HepG2 (cell line): ENCODE data around the gene P3R3URF. TPM values are rescaled to one million over a fixed set of nuclear protein-coding genes. Genes with fewer than 3 reads are reported as not detected.

Source experiments
- AHDC1 ChIP-seq: sonication (generic); formaldehyde crosslinking; IDR thresholded peaks from 2 replicates; pipeline ENCODE4 v1.5.1; 2020; ENCODE audit warnings: mild to moderate bottlenecking, missing genetic modification reagents, borderline replicate concordance
- ARNT2 ChIP-seq: sonication (generic); formaldehyde crosslinking; IDR thresholded peaks from 2 replicates; pipeline ENCODE4 v1.8.0; 2022; ENCODE audit warnings: mild to moderate bottlenecking, low read depth, missing genetic modification reagents, moderate library complexity
- CREB1 ChIP-seq, 2 experiments: fragments of 450-650 bp in 1 of 2; IDR thresholded peaks; 2 replicates each; pipeline ENCODE4 v1.6.1; 2016 to 2017; ENCODE audit warnings: control low read depth in 1 of 2, mild to moderate bottlenecking in 1 of 2, missing compliant biosample characterization in 1 of 2, missing genetic modification characterization in 1 of 2
- DDIT3 ChIP-seq: sonication (generic); formaldehyde crosslinking; IDR thresholded peaks from 2 replicates; pipeline ENCODE4 v1.4.0; 2020; ENCODE audit warnings: mild to moderate bottlenecking, missing genetic modification reagents
- MEIS1 ChIP-seq: sonication (generic); formaldehyde crosslinking; IDR thresholded peaks from 2 replicates; pipeline ENCODE4 v1.9.0; 2021; ENCODE audit warnings: mild to moderate bottlenecking, missing genetic modification reagents, moderate library complexity, borderline replicate concordance
- MTA3 ChIP-seq: sonication (generic); formaldehyde crosslinking; IDR thresholded peaks from 2 replicates; pipeline ENCODE4 v1.4.0; 2020; ENCODE audit warnings: missing genetic modification reagents
- NFYB ChIP-seq: sonication (generic); formaldehyde crosslinking; IDR thresholded peaks from 2 replicates; pipeline ENCODE4 v1.4.0; 2020; ENCODE audit warnings: missing genetic modification reagents
- PAF1 ChIP-seq: IDR thresholded peaks from 2 replicates; pipeline ENCODE4 v1.6.1; 2016; ENCODE audit warnings: missing genetic modification reagents, missing compliant biosample characterization
- RXRA ChIP-seq: sonication (generic); formaldehyde crosslinking; IDR thresholded peaks from 2 replicates; pipeline ENCODE4 v1.5.1; 2020; ENCODE audit warnings: missing genetic modification reagents
- TOE1 ChIP-seq: sonication (generic); formaldehyde crosslinking; IDR thresholded peaks from 2 replicates; pipeline ENCODE4 v1.4.0; 2020; ENCODE audit warnings: mild to moderate bottlenecking, missing genetic modification reagents
- USF2 ChIP-seq, 2 experiments: sonication (generic) in 1 of 2; formaldehyde crosslinking in 1 of 2; IDR thresholded peaks; 2 replicates each; pipeline versions ENCODE4 v1.5.1 to v1.6.1; 2011 to 2020; ENCODE audit warnings: borderline replicate concordance in 1 of 2, low read depth in 1 of 2, low read length in 1 of 2, mild to moderate bottlenecking in 1 of 2, missing genetic modification reagents in 1 of 2, moderate library complexity in 1 of 2
- ZBTB39 ChIP-seq: sonication (generic); formaldehyde crosslinking; IDR thresholded peaks from 2 replicates; pipeline ENCODE4 v1.5.0; 2020; ENCODE audit warnings: missing genetic modification reagents
- ZBTB7A ChIP-seq: sonication (generic); formaldehyde crosslinking; IDR thresholded peaks from 2 replicates; pipeline ENCODE4 v1.8.0; 2022; ENCODE audit warnings: mild to moderate bottlenecking, missing genetic modification reagents
- ZMYM4 ChIP-seq: sonication (generic); formaldehyde crosslinking; IDR thresholded peaks from 2 replicates; pipeline ENCODE4 v1.8.1; 2023; ENCODE audit warnings: mild to moderate bottlenecking, missing genetic modification reagents
- ZNF615 ChIP-seq: sonication (generic); formaldehyde crosslinking; IDR thresholded peaks from 2 replicates; pipeline ENCODE4 v1.5.0; 2020; ENCODE audit warnings: mild to moderate bottlenecking, missing genetic modification reagents, borderline replicate concordance
- ZNF740 ChIP-seq: sonication (generic); formaldehyde crosslinking; IDR thresholded peaks from 2 replicates; pipeline ENCODE4 v1.4.0; 2020; ENCODE audit warnings: missing genetic modification reagents
- polyA plus RNA-seq, 8 experiments: library from polyadenylated mRNA; depleted of rRNA in 3 of 8; stranded (reverse) in 7 of 8; unstranded in 1 of 8; fragments of >200 nt; fragmentation: Illumina TruSeq in 4 of 8; extraction: Trizol in 4 of 8; gene quantifications; 2 replicates each; pipeline versions ENCODE4 v1.2.1 to v1.2.3, GENCODE V29; 2011 to 2016; ENCODE audit warnings: low read depth in 4 of 8, missing spikeins in 1 of 8, mixed read lengths in 1 of 8; ENCODE audit not compliant: insufficient read depth in 1 of 8
- total RNA-seq, 5 experiments: library from RNA; depleted of rRNA; stranded (reverse); fragments of >200 nt; fragmentation: Illumina TruSeq; extraction: Trizol; gene quantifications; 2 replicates each; pipeline ENCODE4 v1.2.3, GENCODE V29; 2016; ENCODE audit warnings: low read depth in 1 of 5

P3R3URF gene
- total and polyA plus RNA-seq, 2 of the 13 experiments (the other 11 are each of a cell fraction or from before 2014, with no cell fraction given), result not detected

- no peak for TF ChIP-seq ZBTB39 (CRISPR knock-in tag)
- no peak for TF ChIP-seq ARNT2 (CRISPR knock-in tag)
- peak; percentile 36; the same call in 1 of the 2 replicates for TF ChIP-seq USF2 (IDR thresholded peaks at IDR 0.05; ENCODE audit: low read depth, low read length)
- peak; percentile 67; the same call in 1 of the 2 replicates for TF ChIP-seq USF2 (CRISPR knock-in tag; IDR thresholded peaks at IDR 0.05; ENCODE audit: borderline replicate concordance)
- no peak for TF ChIP-seq MTA3 (CRISPR knock-in tag)
- TF ChIP-seq MEIS1, result no peak
- no peak for TF ChIP-seq CREB1 (IDR thresholded peaks at IDR 0.05)
- TF ChIP-seq CREB1 (CRISPR knock-in tag; IDR thresholded peaks at IDR 0.05), result 0 out of 2 replicates have a peak, but pooled peaks have one; percentile 14
- no peak for TF ChIP-seq ZNF740
- TF ChIP-seq ZMYM4 (CRISPR knock-in tag), result 0 out of 2 replicates have a peak, but pooled peaks have one; percentile 23
- TF ChIP-seq PAF1 (CRISPR knock-in tag), result no peak
- no peak for TF ChIP-seq DDIT3 (CRISPR knock-in tag)
- TF ChIP-seq RXRA, result no peak
- TF ChIP-seq AHDC1 (CRISPR knock-in tag), result no peak
- TF ChIP-seq ZNF615, result no peak
- TF ChIP-seq NFYB (CRISPR knock-in tag), result peak; percentile 55; the same call in 1 of the 2 replicates
- no peak for TF ChIP-seq TOE1 (CRISPR knock-in tag)
- TF ChIP-seq ZBTB7A, result no peak
Observed at GRCh38 chr1:46148318-46148717, 28.0 kb downstream of the P3R3URF start (continued).
